ENCODE measurements around the gene RHPN2.
A peak's percentile ranks its signal among the peaks of the same experiment; 100 is the strongest.

The RHPN2 gene

DNA sequence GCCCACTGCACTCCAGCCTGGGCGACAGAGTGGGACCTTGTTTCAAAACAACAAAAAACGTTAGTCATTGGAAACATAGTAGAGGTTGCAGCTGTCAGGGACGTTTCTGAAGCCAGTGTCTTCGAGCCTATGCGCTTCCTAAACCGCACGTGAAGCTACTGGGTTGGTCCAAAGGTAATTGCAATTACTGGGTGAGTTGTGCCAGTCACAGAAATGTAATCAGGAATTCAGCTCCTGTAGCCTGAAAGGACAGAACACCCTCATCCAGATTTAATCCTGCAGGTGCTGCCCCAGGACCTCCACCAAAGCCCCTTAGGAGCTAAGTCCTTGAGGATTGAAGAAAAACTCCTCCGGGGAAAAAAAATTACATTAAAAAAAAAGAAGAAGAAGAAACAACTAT is 2.4 kb upstream of the RHPN2 start:
- Histone ChIP-seq H3K4me1 (ENCODE audit: control insufficient read depth, insufficient read depth, low read length) (peaks cover 8% of the 10 kb centered on the region), H3K27me3 (ENCODE audit: control insufficient read depth, insufficient read depth, low read length, poor library complexity, severe bottlenecking) (peaks cover 15% of the 10 kb centered on the region)

DNA sequence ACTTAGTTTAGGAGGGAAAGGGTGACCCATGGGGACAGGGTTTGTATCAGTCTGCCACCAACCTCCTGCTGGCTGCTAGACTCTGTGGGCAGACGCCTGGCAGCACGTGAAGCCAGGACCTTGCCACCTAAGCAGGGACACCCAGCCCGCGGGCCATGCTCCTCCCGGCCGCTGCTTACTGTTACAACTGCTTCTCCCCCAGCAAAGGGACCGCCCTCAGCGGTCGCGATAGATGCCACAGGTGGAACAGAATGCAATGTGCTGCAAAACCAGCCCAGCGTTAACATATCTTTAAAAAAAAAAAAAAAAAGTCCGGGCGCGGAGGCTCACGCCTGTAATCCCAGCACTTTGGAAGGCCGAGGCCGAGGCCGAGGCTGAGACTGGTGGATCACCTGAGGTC is 1.9 kb upstream of the RHPN2 start:
- H3K27me3 ChIP-seq (ENCODE audit: control insufficient read depth, insufficient read depth, low read length, poor library complexity, severe bottlenecking) = peaks cover 15% of the 10 kb centered on the region
- 86 to 88% methylated on average over 18 of the region's 18 CpGs for WGBS, 2 experiments
- no peak overlapping the region for H3K4me3 ChIP-seq (ENCODE audit: insufficient read depth, low read depth, low read length)
- no peaks in the 10 kb centered on the region for H3K9me3 ChIP-seq (ENCODE audit: control insufficient read depth, low read length)
- H3K4me1 ChIP-seq (ENCODE audit: control insufficient read depth, insufficient read depth, low read length) = peaks cover 8% of the 10 kb centered on the region
- H3K27ac ChIP-seq (ENCODE audit: insufficient read depth, low read depth, low read length, poor library complexity, severe bottlenecking) = no peak overlapping the region
- H3K36me3 ChIP-seq (ENCODE audit: control insufficient read depth, insufficient read depth, low read length) = no peaks in the 10 kb centered on the region

More for the DNA sequence above, 2.4 kb upstream of the RHPN2 start:
- Histone ChIP-seq H3K27ac (ENCODE audit: insufficient read depth, low read depth, low read length, poor library complexity, severe bottlenecking) (no peak overlapping the region), H3K4me3 (ENCODE audit: insufficient read depth, low read depth, low read length) (no peak overlapping the region), H3K36me3 (ENCODE audit: control insufficient read depth, insufficient read depth, low read length) (no peaks in the 10 kb centered on the region), H3K9me3 (ENCODE audit: control insufficient read depth, low read length) (no peaks in the 10 kb centered on the region)
- WGBS, 2 experiments = 89 to 90% methylated on average over 8 of the region's 8 CpGs

DNA sequence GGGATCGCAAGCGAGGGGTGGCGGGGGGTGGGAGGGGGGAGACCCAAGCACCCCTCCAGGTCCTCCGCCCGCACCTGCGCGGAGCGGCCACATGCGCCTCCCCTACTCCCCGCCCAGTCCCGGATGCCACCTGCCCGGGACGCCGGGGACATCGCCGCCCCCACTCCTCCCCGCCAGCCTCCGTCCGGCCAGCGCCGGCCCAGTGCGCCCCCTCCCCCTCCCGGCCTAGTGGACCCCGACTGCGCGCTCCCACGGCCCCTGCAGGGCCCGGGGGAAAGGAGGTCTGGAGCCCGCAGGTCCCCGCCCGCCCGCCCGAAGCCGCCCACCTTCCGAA is 263 bp downstream of the RHPN2 start:
- no peak overlapping the region for H3K27ac ChIP-seq (ENCODE audit: insufficient read depth, low read depth, low read length, poor library complexity, severe bottlenecking)
- WGBS, 2 experiments = 0% methylated on average over 35 of the region's 35 CpGs
- H3K27me3 ChIP-seq (ENCODE audit: control insufficient read depth, insufficient read depth, low read length, poor library complexity, severe bottlenecking) = peaks cover 15% of the 10 kb centered on the region
- peak overlapping the region; percentile 65 for H3K4me3 ChIP-seq (ENCODE audit: insufficient read depth, low read depth, low read length)
- H3K4me1 ChIP-seq (ENCODE audit: control insufficient read depth, insufficient read depth, low read length) = peaks cover 15% of the 10 kb centered on the region
- H3K36me3 ChIP-seq (ENCODE audit: control insufficient read depth, insufficient read depth, low read length) = no peaks in the 10 kb centered on the region
- no peaks in the 10 kb centered on the region for H3K9me3 ChIP-seq (ENCODE audit: control insufficient read depth, low read length)

DNA sequence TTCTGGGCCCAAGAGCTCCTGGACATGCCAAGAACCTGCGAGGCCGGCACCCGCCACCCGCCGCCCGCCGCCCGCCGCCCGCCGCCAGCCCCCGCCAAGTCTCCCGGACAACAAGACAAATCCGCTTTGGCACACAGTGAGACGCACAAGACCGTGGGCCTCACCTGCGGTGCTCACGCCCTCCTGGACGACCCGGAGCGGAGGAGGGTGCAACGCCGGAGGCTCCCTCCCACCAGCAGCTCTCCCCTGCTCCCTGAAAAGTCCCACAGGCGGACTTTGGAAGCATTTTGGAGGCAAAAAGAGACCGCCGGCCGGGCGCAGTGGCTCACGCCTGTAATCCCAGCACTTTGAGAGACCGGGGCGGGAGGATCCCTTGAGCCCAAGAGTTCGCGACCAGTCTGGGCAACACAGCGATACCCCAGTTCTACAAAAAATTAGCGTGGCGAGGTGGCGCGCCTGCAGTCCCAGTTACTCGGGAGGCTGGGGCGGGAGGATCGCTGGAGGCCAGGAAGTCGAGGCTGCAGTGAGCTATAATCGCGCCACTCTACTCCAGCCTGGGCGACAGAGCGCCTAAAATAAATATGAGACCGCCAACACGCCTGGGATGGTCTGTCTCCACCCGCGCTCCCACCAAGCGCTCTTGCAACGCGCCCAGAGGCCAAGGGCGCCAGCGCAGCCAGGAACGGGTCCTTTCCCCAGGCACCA is 783 bp downstream of the RHPN2 start:
- 2% methylated on average over 56 of the region's 56 CpGs for WGBS, 2 experiments
- H3K27me3 ChIP-seq (ENCODE audit: control insufficient read depth, insufficient read depth, low read length, poor library complexity, severe bottlenecking) = peaks cover 15% of the 10 kb centered on the region
- peaks cover 15% of the 10 kb centered on the region for H3K4me1 ChIP-seq (ENCODE audit: control insufficient read depth, insufficient read depth, low read length)
- no peaks in the 10 kb centered on the region for H3K36me3 ChIP-seq (ENCODE audit: control insufficient read depth, insufficient read depth, low read length)
- H3K27ac ChIP-seq (ENCODE audit: insufficient read depth, low read depth, low read length, poor library complexity, severe bottlenecking) = no peak overlapping the region
- H3K9me3 ChIP-seq (ENCODE audit: control insufficient read depth, low read length) = no peaks in the 10 kb centered on the region
- H3K4me3 ChIP-seq (ENCODE audit: insufficient read depth, low read depth, low read length) = peak overlapping the region; percentile 65

DNA sequence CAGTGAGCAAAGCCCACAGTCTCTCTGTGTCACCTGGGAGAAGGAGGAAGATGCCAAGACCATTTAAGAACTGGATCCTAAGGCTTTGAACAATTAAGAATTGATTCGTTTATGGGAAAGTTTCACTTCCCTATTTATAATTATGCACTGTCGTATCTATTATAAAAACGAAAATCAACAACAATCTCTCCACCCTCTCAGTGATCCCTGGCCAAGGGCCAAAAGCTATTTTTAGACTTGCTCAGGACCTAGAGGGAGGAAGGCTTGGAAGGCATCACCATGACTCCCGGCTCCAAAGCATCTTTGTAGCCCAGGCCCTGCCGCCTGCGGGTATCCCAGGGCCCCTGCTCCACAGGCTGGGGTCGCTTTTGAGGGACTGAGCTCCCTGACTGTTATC is 1.3 kb downstream of the RHPN2 start:
- H3K27ac ChIP-seq (ENCODE audit: insufficient read depth, low read depth, low read length, poor library complexity, severe bottlenecking) = no peak overlapping the region
- peak overlapping the region; percentile 65 for H3K4me3 ChIP-seq (ENCODE audit: insufficient read depth, low read depth, low read length)
- no peaks in the 10 kb centered on the region for H3K36me3 ChIP-seq (ENCODE audit: control insufficient read depth, insufficient read depth, low read length)
- 21 to 29% methylated on average over 6 to 7 of the region's 7 CpGs for WGBS, 2 experiments
- no peaks in the 10 kb centered on the region for H3K9me3 ChIP-seq (ENCODE audit: control insufficient read depth, low read length)
- H3K4me1 ChIP-seq (ENCODE audit: control insufficient read depth, insufficient read depth, low read length) = peaks cover 18% of the 10 kb centered on the region
- H3K27me3 ChIP-seq (ENCODE audit: control insufficient read depth, insufficient read depth, low read length, poor library complexity, severe bottlenecking) = peaks cover 15% of the 10 kb centered on the region

DNA sequence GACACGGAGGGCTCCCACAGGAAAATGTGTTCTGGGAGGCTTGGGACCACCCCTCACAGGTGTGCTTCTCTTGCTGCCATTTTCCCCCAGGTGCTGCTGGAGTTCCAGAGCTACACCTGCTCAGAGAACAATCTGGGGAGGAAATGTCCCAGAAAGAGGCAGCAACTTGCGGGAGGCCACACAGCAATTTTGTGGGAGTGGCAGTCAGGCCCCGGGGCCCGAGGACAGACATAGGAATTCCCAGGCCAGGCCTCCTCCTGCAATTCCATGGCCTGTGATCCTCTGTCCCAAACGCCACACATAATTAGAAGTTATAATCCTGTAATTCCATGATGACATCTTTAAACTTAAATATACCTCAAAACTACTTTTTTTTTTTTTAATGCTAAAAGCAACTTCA is 1.8 kb downstream of the RHPN2 start:
- 59 to 75% methylated on average over 5 of the region's 5 CpGs for WGBS, 2 experiments
- H3K27ac ChIP-seq (ENCODE audit: insufficient read depth, low read depth, low read length, poor library complexity, severe bottlenecking) = no peak overlapping the region

DNA sequence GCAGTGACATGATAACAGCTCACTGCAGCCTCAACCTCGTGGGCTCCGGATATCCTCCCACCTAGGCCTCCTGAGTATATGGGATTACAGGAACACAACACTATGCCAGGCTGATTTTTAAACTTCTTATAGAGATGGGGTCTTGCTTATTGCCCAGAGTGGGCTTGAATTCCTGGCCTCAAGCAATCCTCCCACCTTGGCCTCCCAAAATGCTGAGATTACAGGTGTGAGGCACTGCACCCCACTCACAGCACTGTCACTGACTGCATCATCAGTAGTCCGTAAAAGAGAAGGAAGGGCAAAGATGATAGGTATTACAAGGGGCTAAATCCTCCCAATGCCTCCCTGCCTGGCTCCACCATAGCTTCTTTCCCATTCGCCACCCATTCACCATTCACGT is 4.1 kb downstream of the RHPN2 start:
- H3K27me3 ChIP-seq (ENCODE audit: control insufficient read depth, insufficient read depth, low read length, poor library complexity, severe bottlenecking) = peaks cover 12% of the 10 kb centered on the region
- no peaks in the 10 kb centered on the region for H3K36me3 ChIP-seq (ENCODE audit: control insufficient read depth, insufficient read depth, low read length)
- H3K4me3 ChIP-seq (ENCODE audit: insufficient read depth, low read depth, low read length) = no peak overlapping the region
- H3K4me1 ChIP-seq (ENCODE audit: control insufficient read depth, insufficient read depth, low read length) = peaks cover 24% of the 10 kb centered on the region
- no peak overlapping the region for H3K27ac ChIP-seq (ENCODE audit: insufficient read depth, low read depth, low read length, poor library complexity, severe bottlenecking)
- 92 to 95% methylated on average over 5 of the region's 5 CpGs for WGBS, 2 experiments
- no peaks in the 10 kb centered on the region for H3K9me3 ChIP-seq (ENCODE audit: control insufficient read depth, low read length)

More for the DNA sequence above, 1.8 kb downstream of the RHPN2 start:
- H3K4me1 ChIP-seq (ENCODE audit: control insufficient read depth, insufficient read depth, low read length) = peaks cover 22% of the 10 kb centered on the region
- peaks cover 15% of the 10 kb centered on the region for H3K27me3 ChIP-seq (ENCODE audit: control insufficient read depth, insufficient read depth, low read length, poor library complexity, severe bottlenecking)
- no peak overlapping the region for H3K4me3 ChIP-seq (ENCODE audit: insufficient read depth, low read depth, low read length)
- H3K9me3 ChIP-seq (ENCODE audit: control insufficient read depth, low read length) = no peaks in the 10 kb centered on the region
- H3K36me3 ChIP-seq (ENCODE audit: control insufficient read depth, insufficient read depth, low read length) = no peaks in the 10 kb centered on the region

DNA sequence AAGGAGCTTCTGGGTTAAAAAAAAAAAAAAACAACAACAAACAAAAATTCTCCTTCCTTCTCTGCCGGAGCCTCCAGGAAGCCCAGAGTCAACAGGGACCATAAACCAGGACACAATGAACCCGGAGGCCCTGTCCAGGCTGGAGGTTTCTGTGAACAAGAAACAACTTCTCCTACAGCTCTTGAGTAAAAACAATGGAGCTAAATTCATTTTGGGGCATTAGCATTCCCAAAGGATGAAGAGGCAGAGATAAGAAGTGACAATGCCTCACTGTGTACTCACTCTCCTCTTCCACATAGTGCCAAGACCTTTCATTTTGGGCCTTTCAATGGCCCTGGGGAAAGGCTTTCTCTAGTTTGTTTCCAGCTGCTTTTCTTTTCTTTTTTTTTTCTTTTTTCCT is 9.0 kb downstream of the RHPN2 start:
- peak overlapping the region; percentile 85 for H3K27ac ChIP-seq (ENCODE audit: insufficient read depth, low read depth, low read length, poor library complexity, severe bottlenecking)
- peaks cover 21% of the 10 kb centered on the region for H3K4me1 ChIP-seq (ENCODE audit: control insufficient read depth, insufficient read depth, low read length)
- WGBS, 2 experiments = 5 to 10% methylated on average over 2 of the region's 2 CpGs
- H3K9me3 ChIP-seq (ENCODE audit: control insufficient read depth, low read length) = no peaks in the 10 kb centered on the region
- H3K27me3 ChIP-seq (ENCODE audit: control insufficient read depth, insufficient read depth, low read length, poor library complexity, severe bottlenecking) = no peaks in the 10 kb centered on the region
- no peak overlapping the region for H3K4me3 ChIP-seq (ENCODE audit: insufficient read depth, low read depth, low read length)
- no peaks in the 10 kb centered on the region for H3K36me3 ChIP-seq (ENCODE audit: control insufficient read depth, insufficient read depth, low read length)

DNA sequence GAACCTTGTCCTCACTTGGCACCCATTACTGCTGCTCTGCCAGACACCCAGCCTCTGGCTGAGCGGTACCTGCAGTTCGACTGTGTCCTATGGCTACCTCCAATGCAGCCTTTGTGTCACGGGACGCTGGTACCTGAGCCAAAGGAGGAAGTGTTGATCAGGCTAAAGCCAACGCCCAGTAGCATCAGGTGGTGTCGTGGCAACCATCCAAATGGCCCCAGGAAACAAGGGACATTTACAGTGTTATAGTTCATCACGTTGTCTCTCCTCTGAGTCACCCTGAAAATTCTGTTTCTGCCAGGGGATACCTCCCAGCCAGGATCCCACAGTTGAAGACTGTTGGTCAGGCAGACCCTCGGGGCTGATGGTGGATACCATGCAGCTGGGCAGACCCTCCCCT is 10.1 kb downstream of the RHPN2 start:
- H3K9me3 ChIP-seq (ENCODE audit: control insufficient read depth, low read length) = no peaks in the 10 kb centered on the region
- H3K36me3 ChIP-seq (ENCODE audit: control insufficient read depth, insufficient read depth, low read length) = no peaks in the 10 kb centered on the region
- H3K27me3 ChIP-seq (ENCODE audit: control insufficient read depth, insufficient read depth, low read length, poor library complexity, severe bottlenecking) = no peaks in the 10 kb centered on the region
- 95 to 96% methylated on average over 8 of the region's 8 CpGs for WGBS, 2 experiments
- no peak overlapping the region for H3K27ac ChIP-seq (ENCODE audit: insufficient read depth, low read depth, low read length, poor library complexity, severe bottlenecking)
- peaks cover 16% of the 10 kb centered on the region for H3K4me1 ChIP-seq (ENCODE audit: control insufficient read depth, insufficient read depth, low read length)
- H3K4me3 ChIP-seq (ENCODE audit: insufficient read depth, low read depth, low read length) = no peak overlapping the region

DNA sequence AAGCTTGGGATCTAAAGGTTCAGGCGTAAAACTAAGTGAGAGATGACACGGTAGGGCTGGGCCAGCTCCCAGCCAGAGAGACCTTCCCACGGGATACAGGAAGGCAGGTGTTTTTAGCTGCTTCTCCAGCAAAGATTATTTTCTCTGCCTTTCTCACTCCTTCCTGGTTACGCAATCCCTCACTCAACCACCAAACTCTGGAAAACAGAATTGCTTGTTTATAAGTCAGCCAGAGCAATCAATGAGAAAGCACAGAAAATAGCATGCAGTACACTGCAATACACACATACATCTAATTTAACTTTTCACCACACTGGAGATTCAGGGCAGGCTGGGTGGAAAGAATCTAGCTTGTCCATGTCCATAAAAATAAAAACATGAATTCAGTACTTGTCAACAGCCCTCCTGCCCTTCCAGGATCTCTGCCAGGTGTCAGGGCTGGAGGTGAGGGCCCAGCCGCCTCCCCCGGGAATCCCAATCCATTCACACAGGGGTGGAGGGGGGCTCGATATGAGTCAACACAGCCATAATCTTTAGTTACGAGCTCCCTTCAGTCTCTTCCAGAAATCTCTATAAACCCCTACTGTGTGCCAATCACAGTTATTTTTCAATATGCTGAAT is 12.2 kb downstream of the RHPN2 start:
- Histone ChIP-seq H3K36me3 (ENCODE audit: control insufficient read depth, insufficient read depth, low read length) (no peaks in the 10 kb centered on the region), H3K27ac (ENCODE audit: insufficient read depth, low read depth, low read length, poor library complexity, severe bottlenecking) (no peak overlapping the region), H3K9me3 (ENCODE audit: control insufficient read depth, low read length) (no peaks in the 10 kb centered on the region), H3K27me3 (ENCODE audit: control insufficient read depth, insufficient read depth, low read length, poor library complexity, severe bottlenecking) (no peaks in the 10 kb centered on the region), H3K4me3 (ENCODE audit: insufficient read depth, low read depth, low read length) (no peak overlapping the region), H3K4me1 (ENCODE audit: control insufficient read depth, insufficient read depth, low read length) (peaks cover 8% of the 10 kb centered on the region)
- WGBS, 2 experiments = 87 to 93% methylated on average over 8 of the region's 8 CpGs

Data from ectodermal cell (in vitro differentiated cells).